C4-2B (cell line): ENCODE measurements around the gene RPL10.
A peak's percentile ranks its signal among the peaks of the same experiment; 100 is the strongest.

Experiments used
- H3K27ac ChIP-seq: fragments of 450-650 bp; 2 replicates; pipeline ENCODE4 v1.5.1; 2017
- ZFX ChIP-seq: fragments of 450-650 bp; IDR thresholded peaks from 2 replicates; pipeline ENCODE4 v1.6.1; 2017
- TF ChIP-seq, protein P1 (sequence below): fragments of 450-650 bp; conservative IDR thresholded peaks from 2 replicates; pipeline ENCODE4 v1.5.1; 2017; ENCODE audit warnings: mild to moderate bottlenecking

RPL10 gene

DNA sequence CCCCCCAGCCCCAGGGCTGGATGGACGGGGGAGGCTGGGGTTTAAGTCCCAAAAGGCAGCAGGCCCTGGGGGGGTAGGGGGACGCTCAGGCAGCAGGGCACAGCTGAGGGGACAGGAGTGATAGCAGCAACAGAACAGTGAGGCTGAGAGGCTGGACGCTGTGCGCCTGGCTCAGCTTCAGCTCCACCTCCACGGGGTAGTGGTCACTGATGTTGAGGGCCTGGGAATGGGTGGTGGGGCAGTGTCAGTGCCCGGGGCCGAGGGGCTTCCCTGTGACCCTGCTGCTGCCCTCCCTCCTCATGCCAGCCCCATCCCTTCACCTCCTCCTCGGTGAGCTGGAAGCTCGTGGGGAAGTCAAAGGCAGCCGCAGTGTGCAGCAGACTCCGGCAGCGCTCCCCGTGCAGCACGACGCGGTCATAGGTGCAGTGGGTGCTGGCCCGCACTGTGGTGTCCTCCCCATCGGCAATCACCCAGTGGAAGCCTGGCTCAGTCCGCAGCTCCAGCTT is 4.5 kb downstream of the RPL10 start:
- TF ChIP-seq, protein P1, sequence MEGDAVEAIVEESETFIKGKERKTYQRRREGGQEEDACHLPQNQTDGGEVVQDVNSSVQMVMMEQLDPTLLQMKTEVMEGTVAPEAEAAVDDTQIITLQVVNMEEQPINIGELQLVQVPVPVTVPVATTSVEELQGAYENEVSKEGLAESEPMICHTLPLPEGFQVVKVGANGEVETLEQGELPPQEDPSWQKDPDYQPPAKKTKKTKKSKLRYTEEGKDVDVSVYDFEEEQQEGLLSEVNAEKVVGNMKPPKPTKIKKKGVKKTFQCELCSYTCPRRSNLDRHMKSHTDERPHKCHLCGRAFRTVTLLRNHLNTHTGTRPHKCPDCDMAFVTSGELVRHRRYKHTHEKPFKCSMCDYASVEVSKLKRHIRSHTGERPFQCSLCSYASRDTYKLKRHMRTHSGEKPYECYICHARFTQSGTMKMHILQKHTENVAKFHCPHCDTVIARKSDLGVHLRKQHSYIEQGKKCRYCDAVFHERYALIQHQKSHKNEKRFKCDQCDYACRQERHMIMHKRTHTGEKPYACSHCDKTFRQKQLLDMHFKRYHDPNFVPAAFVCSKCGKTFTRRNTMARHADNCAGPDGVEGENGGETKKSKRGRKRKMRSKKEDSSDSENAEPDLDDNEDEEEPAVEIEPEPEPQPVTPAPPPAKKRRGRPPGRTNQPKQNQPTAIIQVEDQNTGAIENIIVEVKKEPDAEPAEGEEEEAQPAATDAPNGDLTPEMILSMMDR: no peak
- no peak for TF ChIP-seq ZFX
- peak overlapping the region; percentile 97 for H3K27ac ChIP-seq

DNA sequence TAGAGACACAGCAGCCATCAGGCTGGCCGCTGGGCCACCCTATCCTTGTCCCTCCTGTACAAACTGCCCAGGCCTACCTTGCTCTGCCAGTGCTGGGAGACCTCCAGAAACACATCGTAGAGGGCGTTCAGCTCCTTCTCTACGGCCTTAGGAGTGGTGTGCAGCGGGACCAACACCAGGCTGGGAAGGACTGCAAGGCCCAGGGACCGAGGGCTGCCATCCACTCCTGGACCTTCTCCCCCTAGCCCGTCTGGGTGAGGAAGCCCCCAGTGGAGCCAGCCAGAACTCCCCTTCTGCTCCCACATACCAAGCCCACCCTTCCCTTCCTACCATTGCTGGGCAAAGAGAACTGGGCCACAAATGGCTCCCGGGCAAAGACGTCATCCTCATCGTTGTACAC is 5.0 kb downstream of the RPL10 start:
- no peak overlapping the region; the same call in 1 of the 2 replicates for H3K27ac ChIP-seq
- TF ChIP-seq, protein P1: no peak
- TF ChIP-seq ZFX: no peak

DNA sequence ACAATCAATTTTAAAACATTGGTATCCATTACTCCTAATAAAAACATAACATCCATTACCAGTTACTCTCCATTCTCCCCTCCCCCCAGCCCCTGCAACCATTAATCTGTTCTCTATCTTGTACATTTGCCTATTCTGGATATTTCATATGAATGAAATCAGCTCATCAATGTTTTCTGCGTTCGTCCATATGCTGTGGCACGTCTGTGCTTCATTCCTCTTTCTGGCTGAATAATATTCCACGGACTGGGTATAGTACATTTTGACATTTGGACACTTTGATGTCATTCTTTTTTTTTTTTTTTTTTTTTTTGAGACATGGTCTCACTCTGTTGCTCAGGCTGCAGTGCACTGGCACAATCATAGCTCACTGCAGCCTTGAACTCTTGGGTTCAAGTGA is 5.7 kb downstream of the RPL10 start:
- H3K27ac ChIP-seq: no peak overlapping the region
- TF ChIP-seq ZFX: no peak
- TF ChIP-seq, protein P1: no peak

DNA sequence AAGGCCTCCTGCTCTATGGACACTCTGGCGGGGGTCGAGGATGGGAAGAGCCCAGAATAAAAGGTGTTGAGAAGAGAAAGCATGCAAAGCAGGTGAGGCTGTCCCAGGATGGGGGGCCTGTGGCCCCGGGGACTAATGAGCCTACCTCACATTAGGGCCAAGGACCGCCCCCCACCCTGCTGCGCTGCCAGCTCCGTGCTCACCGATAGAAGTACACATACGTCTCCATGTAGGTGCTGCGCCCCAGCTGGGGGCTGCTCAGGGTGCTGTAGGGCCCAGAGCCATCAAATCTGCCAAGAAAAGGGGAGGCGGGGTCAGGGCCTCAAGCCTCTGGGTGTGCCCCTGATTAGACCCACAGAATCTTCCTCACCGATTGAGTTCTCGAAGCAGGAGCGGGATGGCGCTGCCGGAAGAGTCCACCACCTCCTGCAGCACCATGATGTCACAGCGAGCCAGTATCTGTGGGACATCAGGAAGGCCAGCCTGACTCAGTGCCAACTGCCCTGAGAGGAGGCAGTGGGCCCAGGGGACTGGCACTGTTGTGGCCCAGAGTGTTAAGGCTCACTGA is 6.5 kb downstream of the RPL10 start:
- no peak overlapping the region for H3K27ac ChIP-seq
- TF ChIP-seq, protein P1: no peak
- no peak for TF ChIP-seq ZFX

DNA sequence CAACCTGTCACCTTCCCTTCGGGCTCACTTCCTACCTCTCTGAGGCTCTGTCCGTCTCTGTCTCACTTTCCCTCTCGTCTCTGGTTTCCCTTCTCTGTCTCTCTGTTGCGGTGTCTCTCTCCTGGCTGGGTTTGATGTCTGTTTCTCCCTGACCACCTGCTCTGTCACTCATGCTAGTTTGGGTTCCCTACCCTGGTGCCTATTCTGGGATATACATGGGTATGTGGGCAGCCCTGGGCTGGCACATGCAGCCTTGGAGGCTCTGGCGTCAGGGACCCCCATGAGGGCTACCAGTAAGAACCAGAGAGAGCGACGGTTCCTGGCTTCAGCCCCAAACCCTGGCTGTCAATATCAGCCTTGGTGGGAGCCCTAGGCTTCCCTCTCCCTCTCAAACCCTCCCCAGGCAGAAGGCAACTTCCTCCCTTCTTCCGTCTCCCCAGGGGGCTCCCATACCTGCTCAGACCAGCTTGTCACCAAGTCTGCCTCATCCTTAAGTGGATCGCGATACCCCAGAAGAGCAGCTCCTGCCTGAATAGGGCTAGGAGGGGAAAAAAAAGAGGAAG is 10.6 kb downstream of the RPL10 start:
- TF ChIP-seq ZFX: no peak
- TF ChIP-seq, protein P1: no peak
- H3K27ac ChIP-seq: no peak overlapping the region

DNA sequence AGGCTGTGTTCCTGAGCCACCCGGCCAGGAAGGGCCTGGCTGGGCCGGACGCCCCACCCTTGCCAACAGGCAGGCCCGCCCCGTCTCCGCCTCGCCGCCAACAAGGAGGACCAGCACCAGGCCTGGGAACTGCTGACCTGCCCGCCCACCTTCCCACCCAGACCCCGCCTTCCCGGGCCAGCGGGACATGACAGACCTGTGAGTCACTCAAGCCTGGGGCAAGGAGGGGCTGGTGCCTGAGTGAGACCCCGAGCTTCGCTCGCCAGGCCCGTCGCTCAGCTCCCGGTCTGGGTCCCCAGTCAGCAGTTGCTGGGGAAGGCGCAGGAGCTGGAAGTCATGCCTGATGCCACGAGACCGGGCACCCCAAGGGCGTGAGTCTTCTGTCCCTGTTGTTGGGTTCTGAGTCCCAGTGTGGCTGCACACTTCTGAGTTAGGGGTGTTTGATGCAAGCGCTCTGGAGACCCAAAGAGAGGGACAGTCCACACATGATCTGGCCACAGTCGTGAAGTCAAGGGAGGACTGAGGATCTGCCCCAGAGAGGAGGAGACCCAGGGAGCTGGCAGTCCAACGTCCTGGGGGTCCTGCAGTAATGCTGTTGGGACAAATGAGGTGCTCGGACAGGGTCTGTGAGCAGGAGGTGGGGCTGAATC is 11.2 kb downstream of the RPL10 start, which contains the start of gene DNASE1L1:
TSS of gene DNASE1L1 (minus strand) at position 33 of the 650 bp plus-strand sequence. CDS start 3,686 bp downstream, outside the sequence.
- TF ChIP-seq, protein P1: no peak
- no peak for TF ChIP-seq ZFX
- no peak within 1 kb of the TSS for H3K27ac ChIP-seq

DNA sequence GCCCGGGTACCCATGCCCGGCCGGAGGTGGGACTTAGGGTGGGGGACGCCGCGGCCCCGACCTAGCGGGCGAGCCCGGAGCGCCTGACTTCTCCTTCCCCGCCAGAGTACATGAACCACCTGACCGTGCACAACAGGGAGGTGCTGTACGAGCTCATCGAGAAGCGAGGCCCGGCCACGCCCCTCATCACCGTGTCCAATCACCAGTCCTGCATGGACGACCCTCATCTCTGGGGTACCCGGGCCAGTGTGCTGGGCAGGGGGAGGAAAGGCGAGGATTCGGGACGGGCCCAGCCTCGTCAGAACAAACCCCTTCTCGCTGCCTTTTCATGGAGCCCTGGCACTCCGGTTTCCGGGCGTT is 13.8 kb downstream of the RPL10 start:
- TF ChIP-seq ZFX: no peak; the same call in 1 of the 2 replicates
- TF ChIP-seq, protein P1: no peak
- H3K27ac ChIP-seq: peak overlapping the region; percentile 99
